GM23248 (cell line): Measurements from ENCODE around the gene HOXB3.

ENCODE experiments used
- EZH2 ChIP-seq: fragments of 200-600 bp; sonication (generic); IDR thresholded peaks from 2 replicates; pipeline ENCODE4 v1.6.1; 2018; ENCODE audit warnings: antibody characterized with exemption, mild to moderate bottlenecking; ENCODE audit not compliant: insufficient read depth, poor library complexity, severe bottlenecking
- EZH2phosphoT487 ChIP-seq: fragments of 200-600 bp; sonication (generic); IDR thresholded peaks from 2 replicates; pipeline ENCODE4 v1.6.1; 2018; ENCODE audit warnings: antibody characterized with exemption, moderate library complexity, mild to moderate bottlenecking, low read depth; ENCODE audit not compliant: insufficient read depth

DNA sequence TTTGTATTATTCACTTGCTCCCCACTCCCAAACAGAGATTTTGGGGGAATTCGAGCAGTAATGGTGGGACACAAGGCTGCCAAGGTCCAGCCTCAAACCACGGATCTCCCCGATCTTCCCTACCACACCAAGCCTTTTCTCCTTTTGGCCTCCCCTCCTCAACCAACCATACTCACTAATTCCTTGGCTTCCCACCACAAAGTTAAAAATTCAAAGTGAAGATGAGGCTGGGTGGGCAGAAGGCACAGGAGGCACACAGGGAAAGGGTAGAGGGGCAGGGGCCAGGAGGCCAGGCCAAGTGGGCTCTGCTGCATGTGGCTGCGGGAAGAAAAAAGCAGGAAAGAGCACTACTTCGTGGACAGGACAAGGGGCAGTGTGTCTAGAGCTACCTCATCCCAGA lies 27.1 kb downstream of the HOXB3 start:
- TF ChIP-seq EZH2 (no peak), EZH2phosphoT487 (no peak)
